Cardiac fibroblast (primary cell): ENCODE data around the gene IL20RB.

Experiments used
- DNase-seq, 2 donors: peaks; one replicate each; pipeline versions ENCODE4 v3.0.0 to v3.0.0-alpha.2; 2010; ENCODE audit warnings: low read depth in 2 of 2
- H3K4me3 ChIP-seq, 2 donors: replicated peaks in 1 of 2; 1 replicate in 1 of 2; 2 replicates in 1 of 2; pipeline ENCODE4 v1.5.1; 2011; ENCODE audit warnings: low read depth in 2 of 2, low read length in 2 of 2, mild to moderate bottlenecking in 2 of 2, moderate library complexity in 1 of 2
- TF ChIP-seq, protein P1 (sequence below): IDR thresholded peaks from one replicate; pipeline ENCODE4 v1.5.1; 2011; ENCODE audit warnings: low read depth, mild to moderate bottlenecking, low read length, inconsistent platforms

The IL20RB gene

DNA sequence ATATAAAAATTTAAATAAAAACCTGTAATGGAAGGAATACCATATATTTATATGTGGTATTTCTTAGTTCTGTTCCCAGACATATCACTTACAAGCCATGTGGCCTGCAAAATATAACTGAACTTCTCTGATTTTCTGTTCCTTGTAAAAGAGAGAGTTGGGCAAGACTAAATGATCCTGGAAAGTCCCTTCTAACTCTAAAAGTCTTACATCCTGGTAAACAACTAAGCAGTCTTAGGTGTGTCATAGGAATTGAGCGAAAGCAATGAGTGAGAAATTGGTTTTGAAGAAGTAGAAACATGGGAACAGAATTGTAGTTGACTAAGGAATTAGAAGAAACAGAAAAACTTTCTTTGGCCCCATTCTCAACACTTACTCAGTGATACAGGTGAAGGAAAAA is 25.3 kb upstream of the IL20RB start:
- peak; percentile 24 to 73 for DNase-seq
- TF ChIP-seq, protein P1, sequence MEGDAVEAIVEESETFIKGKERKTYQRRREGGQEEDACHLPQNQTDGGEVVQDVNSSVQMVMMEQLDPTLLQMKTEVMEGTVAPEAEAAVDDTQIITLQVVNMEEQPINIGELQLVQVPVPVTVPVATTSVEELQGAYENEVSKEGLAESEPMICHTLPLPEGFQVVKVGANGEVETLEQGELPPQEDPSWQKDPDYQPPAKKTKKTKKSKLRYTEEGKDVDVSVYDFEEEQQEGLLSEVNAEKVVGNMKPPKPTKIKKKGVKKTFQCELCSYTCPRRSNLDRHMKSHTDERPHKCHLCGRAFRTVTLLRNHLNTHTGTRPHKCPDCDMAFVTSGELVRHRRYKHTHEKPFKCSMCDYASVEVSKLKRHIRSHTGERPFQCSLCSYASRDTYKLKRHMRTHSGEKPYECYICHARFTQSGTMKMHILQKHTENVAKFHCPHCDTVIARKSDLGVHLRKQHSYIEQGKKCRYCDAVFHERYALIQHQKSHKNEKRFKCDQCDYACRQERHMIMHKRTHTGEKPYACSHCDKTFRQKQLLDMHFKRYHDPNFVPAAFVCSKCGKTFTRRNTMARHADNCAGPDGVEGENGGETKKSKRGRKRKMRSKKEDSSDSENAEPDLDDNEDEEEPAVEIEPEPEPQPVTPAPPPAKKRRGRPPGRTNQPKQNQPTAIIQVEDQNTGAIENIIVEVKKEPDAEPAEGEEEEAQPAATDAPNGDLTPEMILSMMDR: no peak
- H3K4me3 ChIP-seq: no peak overlapping the region

DNA sequence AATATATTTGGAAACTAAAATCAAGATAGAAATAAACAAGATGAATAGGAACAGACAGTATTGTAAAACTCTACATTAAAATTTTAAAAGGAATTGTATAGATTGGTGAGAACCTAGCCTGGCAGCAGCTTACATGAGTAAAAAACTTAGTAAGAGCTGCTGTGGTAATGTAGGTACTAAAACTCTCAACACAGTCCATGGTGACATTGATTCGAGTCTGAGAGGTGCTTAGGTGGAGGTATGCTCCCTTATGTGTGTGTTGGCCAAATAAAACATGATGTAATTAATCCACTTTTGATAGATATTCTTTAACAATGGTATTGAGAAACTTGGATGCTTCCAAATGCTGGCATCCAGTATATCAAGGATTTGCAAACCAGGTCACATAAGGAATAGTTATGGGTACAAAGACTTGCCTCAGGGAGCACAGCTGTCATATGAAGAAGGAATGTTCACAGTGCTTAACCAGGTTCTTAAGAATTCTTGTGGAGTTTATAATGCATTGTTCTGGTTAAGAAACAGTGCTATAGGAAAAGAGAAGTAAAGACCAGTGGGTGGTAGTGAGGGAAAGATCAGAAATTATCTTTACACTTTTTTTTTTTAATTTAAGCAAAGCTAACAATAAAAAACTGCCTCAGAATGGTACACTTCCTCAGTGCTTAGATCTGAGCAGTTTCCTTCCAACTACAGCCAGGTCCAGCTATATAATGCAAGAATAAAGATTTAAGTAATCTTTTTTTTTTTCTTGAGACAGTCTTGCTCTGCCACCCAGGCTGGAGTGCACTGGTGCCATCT is 24.6 kb upstream of the IL20RB start:
- H3K4me3 ChIP-seq: no peak overlapping the region

DNA sequence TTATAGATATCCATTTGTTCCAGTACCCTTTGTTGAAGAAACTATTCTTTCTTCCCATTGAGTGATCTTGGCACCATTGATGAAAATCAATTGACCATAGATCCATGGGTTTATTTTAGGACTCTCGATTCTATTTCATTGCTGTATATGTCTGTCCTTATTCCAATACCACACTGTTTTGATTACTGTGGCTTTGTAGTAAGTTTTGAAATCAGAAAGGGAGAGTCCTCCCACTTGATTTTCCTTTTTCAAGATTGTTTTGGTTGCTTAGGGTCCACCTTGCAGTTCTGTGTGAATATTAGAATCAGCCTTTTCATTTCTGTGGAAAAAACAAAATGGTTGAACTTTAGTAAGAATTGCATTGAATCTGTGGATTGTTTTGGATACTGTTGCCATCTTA is 20.6 kb upstream of the IL20RB start:
- no peak for DNase-seq
- no peak overlapping the region for H3K4me3 ChIP-seq
- TF ChIP-seq, protein P1: no peak

More for the DNA sequence above, 24.6 kb upstream of the IL20RB start:
- no peak for DNase-seq
- TF ChIP-seq, protein P1: no peak

DNA sequence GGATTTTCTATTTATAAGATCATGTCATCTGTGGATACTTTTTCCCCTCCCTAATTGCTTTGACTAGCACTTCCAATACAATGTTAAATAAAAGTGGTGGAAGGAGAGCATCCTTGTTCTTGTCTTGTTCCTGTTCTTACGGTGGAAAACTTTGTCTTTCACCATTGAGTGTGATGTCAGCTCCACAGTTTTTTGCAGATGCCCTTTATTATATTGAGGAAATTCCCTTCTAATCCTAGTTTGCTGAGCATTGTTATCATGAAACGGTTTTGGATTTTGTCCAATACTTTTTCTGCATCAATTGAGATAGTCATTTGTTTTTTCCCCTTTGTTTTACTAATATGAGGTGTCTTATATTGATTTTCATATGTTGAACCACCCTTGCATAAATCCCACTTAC is 19.9 kb upstream of the IL20RB start:
- DNase-seq: peak in 1 of 2 donors; percentile 29
- TF ChIP-seq, protein P1: no peak
- no peak overlapping the region for H3K4me3 ChIP-seq

DNA sequence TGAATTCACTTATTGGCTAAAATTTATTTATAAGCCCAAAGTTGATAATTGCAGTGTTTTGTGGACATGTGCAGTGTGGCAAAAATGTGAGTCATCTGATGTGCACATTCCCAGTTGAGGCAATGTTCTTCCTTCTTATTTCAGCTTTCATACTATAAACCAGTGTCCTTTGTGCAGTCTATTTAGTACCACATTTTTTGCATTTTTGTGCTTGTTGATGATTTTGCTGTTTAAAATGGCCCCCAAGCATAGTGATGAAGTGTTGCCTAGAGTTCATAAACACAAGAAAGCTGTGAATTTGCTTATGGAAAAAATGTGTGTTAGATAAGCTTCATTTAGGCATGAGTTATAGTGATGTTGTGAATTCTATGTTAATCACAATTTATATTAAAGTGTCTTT is 19.4 kb upstream of the IL20RB start:
- TF ChIP-seq, protein P1: no peak
- H3K4me3 ChIP-seq: no peak overlapping the region
- peak; percentile 69 to 76 for DNase-seq

DNA sequence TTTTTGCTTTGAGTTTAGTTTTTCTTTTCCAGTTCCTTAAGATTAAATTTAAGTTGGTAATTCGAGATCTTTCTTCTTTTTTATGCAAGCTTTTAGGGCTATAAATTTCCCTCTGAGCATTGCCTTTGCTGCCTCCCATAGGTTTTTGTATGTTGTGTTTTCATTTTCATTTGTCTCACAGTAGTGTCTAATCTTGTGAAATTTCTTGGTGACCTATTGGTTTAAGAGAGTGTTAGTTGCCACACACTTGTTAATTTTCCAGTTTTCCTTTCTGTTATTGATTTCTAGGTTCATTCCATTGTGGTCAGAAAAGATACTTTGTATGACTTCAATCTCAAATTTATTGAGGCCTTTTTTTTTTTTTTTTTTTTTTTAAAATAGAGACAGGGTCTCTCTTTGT is 18.3 kb upstream of the IL20RB start:
- TF ChIP-seq, protein P1: no peak
- no peak for DNase-seq
- no peak overlapping the region for H3K4me3 ChIP-seq

DNA sequence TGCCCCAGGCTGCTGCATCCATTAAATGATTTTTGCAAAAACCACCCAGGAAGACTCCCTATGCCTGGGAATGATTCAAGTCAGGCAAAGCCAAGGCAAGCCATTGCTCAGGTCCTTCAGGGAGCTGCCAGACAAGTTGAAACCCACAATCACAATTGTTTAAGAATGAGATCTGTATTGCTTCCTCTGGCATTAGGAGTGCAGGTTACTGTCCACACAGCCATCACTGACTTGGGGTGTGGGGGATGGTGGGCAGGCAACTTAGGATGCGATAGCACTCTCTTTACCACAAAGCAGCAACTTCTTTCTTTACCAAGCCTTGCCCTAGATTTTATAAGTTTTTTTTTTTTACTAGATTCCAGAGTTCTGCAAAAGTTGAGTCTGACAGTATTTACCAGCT is 15.0 kb upstream of the IL20RB start:
- H3K4me3 ChIP-seq: no peak overlapping the region
- DNase-seq: no peak
- TF ChIP-seq, protein P1: no peak
